H1 (cell line): Measurements from ENCODE around the gene HES1.

Source experiments
- E2F6 ChIP-seq: IDR thresholded peaks from 2 replicates; pipeline ENCODE4 v1.6.1; 2012; ENCODE audit warnings: inconsistent platforms
- RAD21 ChIP-seq, 2 experiments: IDR thresholded peaks in 1 of 2; conservative IDR thresholded peaks in 1 of 2; 2 replicates each; pipeline ENCODE4 v1.6.1; 2011; ENCODE audit warnings: low read depth in 2 of 2, low read length in 2 of 2, improper control_type of control experiment in 1 of 2, inconsistent platforms in 1 of 2, mild to moderate bottlenecking in 1 of 2, moderate library complexity in 1 of 2

- TF ChIP-seq RAD21 (IDR thresholded peaks at IDR 0.05 in 1 of 2, conservative IDR thresholded peaks at IDR 0.05 in 1 of 2; ENCODE audit: low read depth in 2 of 2, low read length in 2 of 2) (no peak), E2F6 (no peak)
These were observed 51.4 kb downstream of the HES1 start for GRCh38 chr3:194187233-194187944.
